Measurements from ENCODE around the gene ASXL1. TPM values are rescaled to one million over a fixed set of nuclear protein-coding genes. Genes with fewer than 3 reads are reported as not detected.

ASXL1 gene
- total and polyA plus RNA-seq, 2 donors (not counting 1 experiment from before 2014, with no cell fraction given): 93.0 to 180 TPM

DNA sequence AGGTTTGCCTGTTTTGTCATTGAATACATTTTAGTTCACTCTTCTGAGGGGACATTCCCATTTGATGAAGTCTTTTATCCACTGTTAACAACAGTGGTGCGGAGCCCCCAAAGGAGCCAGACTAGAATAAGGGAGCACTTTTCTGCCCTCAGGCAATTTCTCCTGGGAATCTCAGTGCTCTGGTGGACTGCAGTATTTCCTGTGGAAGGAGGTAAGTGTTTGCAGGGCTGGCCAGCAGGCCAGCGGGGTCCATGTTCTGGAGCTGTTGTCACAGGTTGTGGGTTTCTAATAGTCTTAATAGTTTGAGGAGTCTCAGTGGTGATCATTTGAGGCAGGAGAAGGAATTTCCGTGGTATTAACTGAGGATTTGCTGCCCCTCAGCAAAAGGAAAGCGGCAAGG lies 83.5 kb downstream of the ASXL1 start:
- Histone ChIP-seq H3K4me1 (ENCODE audit: control insufficient read depth in 2 of 2, insufficient read depth in 2 of 2, low read length in 2 of 2) (peaks cover 23 to 42% of the 10 kb centered on the region in 2 donors), H3K27ac (ENCODE audit: low read length in 2 of 2) (no peak overlapping the region), H3K4me2 (replicated peaks; ENCODE audit: low read depth, low read length, poor library complexity, severe bottlenecking) (no peak overlapping the region), H3K9me3 (ENCODE audit: control extremely low read depth in 1 of 3, control insufficient read depth in 2 of 3, insufficient read depth in 1 of 3, low read length in 2 of 3) (no peaks in the 10 kb centered on the region), H3K36me3 (replicated peaks in 1 of 2; ENCODE audit: control extremely low read depth in 1 of 2, control insufficient read depth in 1 of 2, extremely low read depth in 1 of 2, insufficient read depth in 2 of 2, low read length in 1 of 2) (peaks cover 0 to 49% of the 10 kb centered on the region in 2 experiments), H2AFZ (ENCODE audit: insufficient read depth, low read depth, low read length, poor library complexity, severe bottlenecking) (no peak overlapping the region), H3K79me2 (ENCODE audit: control insufficient read depth, insufficient read depth, low read length) (no peaks in the 10 kb centered on the region), H4K20me1 (ENCODE audit: control insufficient read depth, insufficient read depth, low read length, poor library complexity, severe bottlenecking) (peaks cover 6% of the 10 kb centered on the region), H3K9ac (ENCODE audit: low read length) (no peak overlapping the region), H3K4me3 (ENCODE audit: control extremely low read depth in 1 of 5, extremely low read depth in 1 of 5, insufficient read depth in 1 of 5, low read depth in 2 of 5, low read length in 4 of 5) (no peak overlapping the region), H3K27me3 (replicated peaks in 1 of 4; ENCODE audit: control extremely low read depth in 1 of 4, control insufficient read depth in 3 of 4, insufficient read depth in 4 of 4, low read length in 3 of 4) (no peaks in the 10 kb centered on the region)
- ATAC-seq (ENCODE audit: low read depth): no peak
- ChIA-PET POLR2A (no interaction called here), CTCF (interaction anchor here (0.6 kb wide), 1 partner anchor 58 kb away, joined by 5 read pairs; no protein-coding TSS in a partner anchor)
- 100% methylated on average over 1 of the region's 4 CpGs for WGBS (ENCODE audit: insufficient coverage)
- no peak for DNase-seq
- H3K4me3 Mint-ChIP-seq: no peak overlapping the region
- no peaks in the 10 kb centered on the region for H3K9me3 Mint-ChIP-seq (ENCODE audit: insufficient read depth)
- H3K27me3 Mint-ChIP-seq: no peaks in the 10 kb centered on the region
- no peak overlapping the region for H3K27ac Mint-ChIP-seq
- TF ChIP-seq, protein P1, sequence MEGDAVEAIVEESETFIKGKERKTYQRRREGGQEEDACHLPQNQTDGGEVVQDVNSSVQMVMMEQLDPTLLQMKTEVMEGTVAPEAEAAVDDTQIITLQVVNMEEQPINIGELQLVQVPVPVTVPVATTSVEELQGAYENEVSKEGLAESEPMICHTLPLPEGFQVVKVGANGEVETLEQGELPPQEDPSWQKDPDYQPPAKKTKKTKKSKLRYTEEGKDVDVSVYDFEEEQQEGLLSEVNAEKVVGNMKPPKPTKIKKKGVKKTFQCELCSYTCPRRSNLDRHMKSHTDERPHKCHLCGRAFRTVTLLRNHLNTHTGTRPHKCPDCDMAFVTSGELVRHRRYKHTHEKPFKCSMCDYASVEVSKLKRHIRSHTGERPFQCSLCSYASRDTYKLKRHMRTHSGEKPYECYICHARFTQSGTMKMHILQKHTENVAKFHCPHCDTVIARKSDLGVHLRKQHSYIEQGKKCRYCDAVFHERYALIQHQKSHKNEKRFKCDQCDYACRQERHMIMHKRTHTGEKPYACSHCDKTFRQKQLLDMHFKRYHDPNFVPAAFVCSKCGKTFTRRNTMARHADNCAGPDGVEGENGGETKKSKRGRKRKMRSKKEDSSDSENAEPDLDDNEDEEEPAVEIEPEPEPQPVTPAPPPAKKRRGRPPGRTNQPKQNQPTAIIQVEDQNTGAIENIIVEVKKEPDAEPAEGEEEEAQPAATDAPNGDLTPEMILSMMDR (IDR thresholded peaks at IDR 0.05): no peak
- TF ChIP-seq EZH2 (IDR thresholded peaks at IDR 0.05; ENCODE audit: borderline replicate concordance, insufficient read depth, low read depth, low read length, poor library complexity, severe bottlenecking): no peak
- intact Hi-C loops (cut with micrococcal nuclease): no loop called here
- peaks cover 31% of the 10 kb centered on the region for H3K4me1 Mint-ChIP-seq

DNA sequence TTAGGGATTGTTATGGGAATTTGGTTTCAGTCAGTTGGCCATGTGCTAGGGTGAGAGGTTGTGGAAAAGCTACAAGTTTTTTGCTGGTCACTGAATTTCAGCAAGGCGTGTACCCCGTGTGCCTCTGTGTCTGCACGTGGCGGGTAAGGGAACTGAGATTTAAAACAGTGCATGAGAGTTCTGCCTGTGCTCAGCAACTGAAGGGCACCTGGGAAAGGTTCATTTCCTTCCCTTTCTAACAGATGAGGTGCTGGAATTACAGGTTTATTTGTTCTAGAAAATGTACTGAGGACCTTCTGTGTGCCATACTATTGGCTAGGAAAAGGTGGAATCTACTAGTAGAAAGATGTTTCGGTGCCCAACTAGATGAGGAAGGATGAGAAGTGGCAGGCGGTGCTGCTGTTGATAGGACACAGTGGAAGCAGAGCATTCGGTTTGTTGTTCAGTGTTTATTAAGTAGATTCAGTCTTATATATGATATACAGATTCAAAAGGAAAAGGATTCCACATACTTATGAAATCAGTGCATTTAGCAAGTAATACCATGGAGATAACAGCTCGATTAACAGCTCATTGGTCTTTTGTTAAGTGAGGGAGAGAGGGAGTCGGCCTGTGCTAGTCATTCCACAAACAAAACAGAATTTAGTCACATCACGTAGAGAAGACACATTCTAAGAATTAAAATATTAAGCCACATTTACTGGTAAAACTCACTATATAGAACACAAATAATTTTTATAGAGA lies 84.7 kb downstream of the ASXL1 start:
- Mint-ChIP-seq H3K4me1 (peaks cover 31% of the 10 kb centered on the region), H3K4me3 (no peak overlapping the region), H3K27me3 (no peaks in the 10 kb centered on the region), H3K27ac (peak overlapping the region; percentile 0), H3K9me3 (ENCODE audit: insufficient read depth) (no peaks in the 10 kb centered on the region)
- no peaks in the 10 kb centered on the region for H3K27me3 ChIP-seq (replicated peaks in 1 of 4; ENCODE audit: control extremely low read depth in 1 of 4, control insufficient read depth in 3 of 4, insufficient read depth in 4 of 4, low read length in 3 of 4)
- H3K4me2 ChIP-seq (replicated peaks; ENCODE audit: low read depth, low read length, poor library complexity, severe bottlenecking): peak overlapping the region; percentile 15
- peaks cover 23 to 42% of the 10 kb centered on the region in 2 donors for H3K4me1 ChIP-seq (ENCODE audit: control insufficient read depth in 2 of 2, insufficient read depth in 2 of 2, low read length in 2 of 2)
- TF ChIP-seq EZH2 (IDR thresholded peaks at IDR 0.05; ENCODE audit: borderline replicate concordance, insufficient read depth, low read depth, low read length, poor library complexity, severe bottlenecking): no peak
- TF ChIP-seq, protein P1 (IDR thresholded peaks at IDR 0.05): no peak
- H3K79me2 ChIP-seq (ENCODE audit: control insufficient read depth, insufficient read depth, low read length): no peaks in the 10 kb centered on the region
- H4K20me1 ChIP-seq (ENCODE audit: control insufficient read depth, insufficient read depth, low read length, poor library complexity, severe bottlenecking): peaks cover 6% of the 10 kb centered on the region
- ATAC-seq (ENCODE audit: low read depth): no peak
- no peak overlapping the region for H3K4me3 ChIP-seq (ENCODE audit: control extremely low read depth in 1 of 5, extremely low read depth in 1 of 5, insufficient read depth in 1 of 5, low read depth in 2 of 5, low read length in 4 of 5)
- no peaks in the 10 kb centered on the region for H3K9me3 ChIP-seq (ENCODE audit: control extremely low read depth in 1 of 3, control insufficient read depth in 2 of 3, insufficient read depth in 1 of 3, low read length in 2 of 3)
- DNase-seq: no peak
- intact Hi-C loops (cut with micrococcal nuclease): no loop called here
- peaks cover 0 to 38% of the 10 kb centered on the region in 2 experiments for H3K36me3 ChIP-seq (replicated peaks in 1 of 2; ENCODE audit: control extremely low read depth in 1 of 2, control insufficient read depth in 1 of 2, extremely low read depth in 1 of 2, insufficient read depth in 2 of 2, low read length in 1 of 2)
- no peak overlapping the region for H2AFZ ChIP-seq (ENCODE audit: insufficient read depth, low read depth, low read length, poor library complexity, severe bottlenecking)
- peak overlapping the region in 1 of 2 donors; percentile 16 for H3K27ac ChIP-seq (ENCODE audit: low read length in 2 of 2)
- H3K9ac ChIP-seq (ENCODE audit: low read length): peak overlapping the region; percentile 19
- 100% methylated on average over 1 of the region's 10 CpGs for WGBS (ENCODE audit: insufficient coverage)
- CTCF ChIA-PET: no interaction called here
- POLR2A ChIA-PET: no interaction called here
